ENCODE data around the gene SLC46A3.
"Not testable (repeated sequence)": the region's sequence is repeated elsewhere in the genome, so short reads cannot be mapped to it uniquely, and the experiment has no call there.

SLC46A3 gene

GRCh38 chr13:28729541-28729940, 10.8 kb upstream of the SLC46A3 start:
- no peak for DNase-seq

GRCh38 chr13:28728642-28729041, 9.9 kb upstream of the SLC46A3 start:
- no peak for DNase-seq

GRCh38 chr13:28725046-28725610, 6.4 kb upstream of the SLC46A3 start:
- DNase-seq: no peak

- DNase-seq: no peak
Measured at GRCh38 chr13:28723806-28724205, 5.0 kb upstream of the SLC46A3 start.

GRCh38 chr13:28719227-28720055, 671 bp upstream of the SLC46A3 start:
- no peak for DNase-seq

- no peak for DNase-seq
Measured at GRCh38 chr13:28718196-28718542, 601 bp downstream of the SLC46A3 start.

- DNase-seq: no peak
Measured at GRCh38 chr13:28717170-28717569, 1.6 kb downstream of the SLC46A3 start.

GRCh38 chr13:28716511-28716910, 2.3 kb downstream of the SLC46A3 start:
- no peak for DNase-seq

- no peak for DNase-seq
Measured at GRCh38 chr13:28714651-28715050, 4.1 kb downstream of the SLC46A3 start.

GRCh38 chr13:28710161-28710560, 8.6 kb downstream of the SLC46A3 start:
- DNase-seq: no peak

- no peak for DNase-seq
Measured at GRCh38 chr13:28707629-28708427, 10.9 kb downstream of the SLC46A3 start.

GRCh38 chr13:28705461-28706083, 13.2 kb downstream of the SLC46A3 start:
- DNase-seq: no peak

- DNase-seq: no peak
Measured at GRCh38 chr13:28704919-28705318, 13.9 kb downstream of the SLC46A3 start.

- DNase-seq: no peak
Measured at GRCh38 chr13:28704282-28704681, 14.5 kb downstream of the SLC46A3 start.

- DNase-seq: no peak
Measured at GRCh38 chr13:28699246-28699645, 19.5 kb downstream of the SLC46A3 start.

GRCh38 chr13:28697441-28697840, 21.3 kb downstream of the SLC46A3 start:
- DNase-seq: no peak

- DNase-seq: not testable (repeated sequence)
Measured at GRCh38 chr13:28693605-28694491, 24.9 kb downstream of the SLC46A3 start.

- no peak for DNase-seq
Measured at GRCh38 chr13:28685892-28686291, 32.9 kb downstream of the SLC46A3 start.

- no peak for DNase-seq
Measured at GRCh38 chr13:28685114-28685513, 33.7 kb downstream of the SLC46A3 start.

GRCh38 chr13:28684257-28684656, 34.5 kb downstream of the SLC46A3 start:
- no peak for DNase-seq

- not testable (repeated sequence) for DNase-seq
Measured at GRCh38 chr13:28683169-28683568, 35.6 kb downstream of the SLC46A3 start.

- DNase-seq: no peak
Measured at GRCh38 chr13:28680541-28680940, 38.2 kb downstream of the SLC46A3 start.

Measured in activated naive CD4-positive, alpha-beta T cell treated with anti-CD3 and anti-CD28 coated beads, Interleukin-2, amount 50 U/mL, for 16 hours (primary cell).